SK-N-SH (cell line): ENCODE data around the gene FGD6. TPM values are rescaled to one million over a fixed set of nuclear protein-coding genes. Genes with fewer than 3 reads are reported as not detected.

Experiments used
- CTCF ChIA-PET: fragments of 300-600, 350-600 bp; formaldehyde crosslinking; extraction: SDS; loops from one replicate; lab custom pipeline; 2021; lab: Yijun Ruan, JAX
- POLR2A ChIA-PET: fragments of 350-600 bp; sonication (Branson Sonifier 250); formaldehyde crosslinking; extraction: SDS; loops from one replicate; lab custom pipeline; 2020; ENCODE audit warnings: antibody characterized with exemption, inconsistent platforms; lab: Yijun Ruan, JAX
- DNase-seq: peaks from one replicate; pipeline ENCODE4 v3.0.0; 2012
- H2AFZ ChIP-seq: fragments of 200-600 bp; sonication (generic); 2 replicates; pipeline ENCODE4 v1.8.1; 2016; ENCODE audit warnings: antibody characterized with exemption, mild to moderate bottlenecking, low read depth
- H3F3A ChIP-seq: fragments of 200-600 bp; sonication (generic); replicated peaks from 2 replicates; pipeline ENCODE3; 2016; ENCODE audit warnings: antibody characterized with exemption, mild to moderate bottlenecking; ENCODE audit not compliant: insufficient read depth
- H3K27ac ChIP-seq, 2 experiments: fragments of 200-500 bp in 1 of 2; fragments of 200-600 bp in 1 of 2; sonication (Bioruptor generic) in 1 of 2; sonication (generic), shearing (Covaris generic) in 1 of 2; 2 replicates each; pipeline versions ENCODE4 v1.5.1 to v1.6.1; 2014 to 2016; ENCODE audit warnings: low read depth in 2 of 2, inconsistent platforms in 1 of 2, low read length in 1 of 2, mild to moderate bottlenecking in 1 of 2, mixed read lengths in 1 of 2
- H3K27me3 ChIP-seq: fragments of 200-600 bp; sonication (generic), shearing (Covaris generic); 2 replicates; pipeline ENCODE4 v1.6.1; 2016; ENCODE audit warnings: mixed run types; ENCODE audit not compliant: insufficient read depth
- H3K36me3 ChIP-seq, 2 experiments: fragments of 200-500 bp in 1 of 2; fragments of 200-600 bp in 1 of 2; sonication (Bioruptor generic) in 1 of 2; sonication (generic) in 1 of 2; replicated peaks in 1 of 2; 2 replicates each; pipeline versions ENCODE3 to v1.5.1; 2014 to 2016; ENCODE audit warnings: low read length in 1 of 2, mild to moderate bottlenecking in 1 of 2; ENCODE audit not compliant: insufficient read depth in 2 of 2, control insufficient read depth in 1 of 2
- H3K4me1 ChIP-seq, 2 experiments: fragments of 200-500 bp in 1 of 2; fragments of 200-600 bp in 1 of 2; sonication (Bioruptor generic) in 1 of 2; sonication (generic), shearing (Covaris generic) in 1 of 2; 2 replicates each; pipeline versions ENCODE4 v1.5.1 to v1.6.1; 2014 to 2016; ENCODE audit warnings: low read depth in 1 of 2, low read length in 1 of 2, mixed run types in 1 of 2; ENCODE audit not compliant: insufficient read depth in 2 of 2, control insufficient read depth in 1 of 2
- H3K4me2 ChIP-seq: fragments of 200-600 bp; sonication (generic), shearing (Covaris generic); 2 replicates; pipeline ENCODE4 v1.6.1; 2017; ENCODE audit warnings: mixed run types
- H3K4me3 ChIP-seq, 2 experiments: fragments of 200-500 bp in 1 of 2; fragments of 200-600 bp in 1 of 2; sonication (Bioruptor generic) in 1 of 2; sonication (generic), shearing (Covaris generic) in 1 of 2; 2 replicates each; pipeline versions ENCODE4 v1.5.1 to v1.8.1; 2014 to 2016; ENCODE audit warnings: low read depth in 2 of 2, inconsistent platforms in 1 of 2, low read length in 1 of 2, mild to moderate bottlenecking in 1 of 2, mixed read lengths in 1 of 2, moderate library complexity in 1 of 2
- H3K79me2 ChIP-seq: fragments of 200-600 bp; sonication (generic); 2 replicates; pipeline ENCODE4 v1.8.1; 2017; ENCODE audit warnings: mild to moderate bottlenecking; ENCODE audit not compliant: insufficient read depth
- H3K9ac ChIP-seq: fragments of 200-600 bp; sonication (generic); 2 replicates; pipeline ENCODE4 v1.6.1; 2017; ENCODE audit warnings: mixed run types
- H3K9me2 ChIP-seq: fragments of 200-600 bp; sonication (generic); 2 replicates; pipeline ENCODE4 v1.6.1; 2017; ENCODE audit warnings: mixed run types
- H3K9me3 ChIP-seq: fragments of 200-600 bp; sonication (generic); 2 replicates; pipeline ENCODE4 v1.6.1; 2017; ENCODE audit warnings: mixed run types, mild to moderate bottlenecking, moderate library complexity
- H4K20me1 ChIP-seq: fragments of 200-600 bp; sonication (generic); 2 replicates; pipeline ENCODE4 v1.6.1; 2017; ENCODE audit warnings: mild to moderate bottlenecking, mixed run types; ENCODE audit not compliant: insufficient read depth
- CHD2 ChIP-seq: fragments of 150-350 bp; IDR thresholded peaks from 2 replicates; pipeline ENCODE4 v1.6.1; 2018; ENCODE audit warnings: low read length; ENCODE audit not compliant: partially characterized antibody
- FOXJ3 ChIP-seq: sonication (generic); formaldehyde crosslinking; IDR thresholded peaks from 2 replicates; pipeline ENCODE4 v1.5.1; 2020; ENCODE audit warnings: mild to moderate bottlenecking, missing genetic modification reagents
- GABPA ChIP-seq: IDR thresholded peaks from 2 replicates; pipeline ENCODE4 v1.4.0; 2012; ENCODE audit warnings: low read depth, mild to moderate bottlenecking
- JUND ChIP-seq: IDR thresholded peaks from 2 replicates; pipeline ENCODE4 v1.4.0; 2012
- MEF2A ChIP-seq: IDR thresholded peaks from 2 replicates; pipeline ENCODE4 v1.4.0; 2012; ENCODE audit warnings: low read depth, borderline replicate concordance
- NFIC ChIP-seq: IDR thresholded peaks from 2 replicates; pipeline ENCODE4 v1.4.0; 2012; ENCODE audit warnings: borderline replicate concordance
- POLR2AphosphoS5 ChIP-seq: IDR thresholded peaks from 2 replicates; pipeline ENCODE4 v1.6.1; 2012; ENCODE audit warnings: low read depth, low read length
- RAD21 ChIP-seq: IDR thresholded peaks from 2 replicates; pipeline ENCODE4 v1.6.1; 2012; ENCODE audit warnings: mild to moderate bottlenecking, low read length
- RCOR1 ChIP-seq: fragments of 150-350 bp; IDR thresholded peaks from 2 replicates; pipeline ENCODE4 v1.6.1; 2017; ENCODE audit warnings: antibody characterized with exemption, low read length
- SIN3A ChIP-seq: IDR thresholded peaks from 2 replicates; pipeline ENCODE4 v1.6.1; 2012; ENCODE audit warnings: low read depth, mild to moderate bottlenecking, low read length, moderate library complexity, borderline replicate concordance
- TCF12 ChIP-seq: IDR thresholded peaks from 2 replicates; pipeline ENCODE4 v1.4.0; 2012
- WGBS: methylation state at CpG from one replicate; pipeline ENCODE4 v1.1.6; 2017; ENCODE audit warnings: low lambda C conversion rate; 5-methylcytosine and 5-hydroxymethylcytosine counted together
- polyA plus RNA-seq, 3 experiments: library from polyadenylated mRNA; depleted of rRNA; stranded (reverse); fragments of >200 nt; gene quantifications; 2 replicates each; pipeline ENCODE4 v1.2.3, GENCODE V29; 2012
- TF ChIP-seq, protein P1 (sequence below): fragments of 200-600 bp; sonication (generic); IDR thresholded peaks from 2 replicates; pipeline ENCODE4 v1.6.1; 2017; ENCODE audit warnings: antibody characterized with exemption, mild to moderate bottlenecking, moderate library complexity
- TF ChIP-seq, protein P2 (sequence below): IDR thresholded peaks from 2 replicates; pipeline ENCODE4 v1.4.0; 2012; ENCODE audit warnings: low read depth, borderline replicate concordance
- TF ChIP-seq, protein P3 (sequence below): IDR thresholded peaks from 2 replicates; pipeline ENCODE4 v1.6.1; 2012; ENCODE audit warnings: mild to moderate bottlenecking, low read depth, low read length, moderate library complexity

FGD6 gene
- polyA plus RNA-seq, 1 of the 3 experiments (the other 2 are of a cell fraction) = 2.8 TPM

DNA sequence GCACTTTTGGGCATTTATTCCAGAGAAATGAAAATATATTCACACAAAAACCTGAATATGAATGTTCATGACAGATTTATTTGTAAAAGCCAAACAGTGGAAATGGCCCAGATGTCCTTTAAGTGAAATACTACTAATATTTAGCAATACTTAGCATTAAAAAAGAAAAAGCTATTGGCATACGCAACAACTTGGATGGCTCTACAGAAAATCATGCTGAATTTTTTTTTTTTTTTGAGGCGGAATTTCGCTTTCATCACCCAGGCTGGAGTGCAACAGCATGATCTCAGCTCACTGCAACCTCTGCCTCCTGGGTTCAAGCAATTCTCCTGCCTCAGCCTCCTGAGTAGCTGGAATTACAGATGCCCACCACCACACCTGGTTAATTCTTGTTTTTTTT, 24.1 kb downstream of the FGD6 start:
- Histone ChIP-seq H3K4me1 (peaks cover 0 to 5% of the 10 kb centered on the region in 2 experiments; a peak in 1 of 4 replicates), H3K9ac (no peak overlapping the region), H3K27ac (no peak overlapping the region), H2AFZ (no peak overlapping the region), H3K4me2 (no peak overlapping the region), H3K79me2 (peaks cover 29% of the 10 kb centered on the region), H3K9me3 (no peaks in the 10 kb centered on the region), H3K9me2 (no peaks in the 10 kb centered on the region), H3K36me3 (no peaks in the 10 kb centered on the region), H4K20me1 (no peaks in the 10 kb centered on the region), H3K27me3 (no peaks in the 10 kb centered on the region), H3K4me3 (no peak overlapping the region), H3F3A (no peaks in the 10 kb centered on the region)
- DNase-seq = no peak
- POLR2A ChIA-PET = no interaction called here
- 93% methylated on average over 3 of the region's 3 CpGs for WGBS
- TF ChIP-seq CHD2 = no peak
- TF ChIP-seq, protein P1, sequence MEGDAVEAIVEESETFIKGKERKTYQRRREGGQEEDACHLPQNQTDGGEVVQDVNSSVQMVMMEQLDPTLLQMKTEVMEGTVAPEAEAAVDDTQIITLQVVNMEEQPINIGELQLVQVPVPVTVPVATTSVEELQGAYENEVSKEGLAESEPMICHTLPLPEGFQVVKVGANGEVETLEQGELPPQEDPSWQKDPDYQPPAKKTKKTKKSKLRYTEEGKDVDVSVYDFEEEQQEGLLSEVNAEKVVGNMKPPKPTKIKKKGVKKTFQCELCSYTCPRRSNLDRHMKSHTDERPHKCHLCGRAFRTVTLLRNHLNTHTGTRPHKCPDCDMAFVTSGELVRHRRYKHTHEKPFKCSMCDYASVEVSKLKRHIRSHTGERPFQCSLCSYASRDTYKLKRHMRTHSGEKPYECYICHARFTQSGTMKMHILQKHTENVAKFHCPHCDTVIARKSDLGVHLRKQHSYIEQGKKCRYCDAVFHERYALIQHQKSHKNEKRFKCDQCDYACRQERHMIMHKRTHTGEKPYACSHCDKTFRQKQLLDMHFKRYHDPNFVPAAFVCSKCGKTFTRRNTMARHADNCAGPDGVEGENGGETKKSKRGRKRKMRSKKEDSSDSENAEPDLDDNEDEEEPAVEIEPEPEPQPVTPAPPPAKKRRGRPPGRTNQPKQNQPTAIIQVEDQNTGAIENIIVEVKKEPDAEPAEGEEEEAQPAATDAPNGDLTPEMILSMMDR = no peak
- TF ChIP-seq GABPA = no peak
- no peak for TF ChIP-seq FOXJ3 (CRISPR knock-in tag)
- TF ChIP-seq RCOR1 = no peak
- no peak for TF ChIP-seq JUND
- TF ChIP-seq TCF12 = no peak
- no peak for TF ChIP-seq NFIC
- TF ChIP-seq SIN3A = no peak
- no peak for TF ChIP-seq POLR2AphosphoS5
- TF ChIP-seq RAD21 = no peak
- no peak for TF ChIP-seq MEF2A
- TF ChIP-seq, protein P2, sequence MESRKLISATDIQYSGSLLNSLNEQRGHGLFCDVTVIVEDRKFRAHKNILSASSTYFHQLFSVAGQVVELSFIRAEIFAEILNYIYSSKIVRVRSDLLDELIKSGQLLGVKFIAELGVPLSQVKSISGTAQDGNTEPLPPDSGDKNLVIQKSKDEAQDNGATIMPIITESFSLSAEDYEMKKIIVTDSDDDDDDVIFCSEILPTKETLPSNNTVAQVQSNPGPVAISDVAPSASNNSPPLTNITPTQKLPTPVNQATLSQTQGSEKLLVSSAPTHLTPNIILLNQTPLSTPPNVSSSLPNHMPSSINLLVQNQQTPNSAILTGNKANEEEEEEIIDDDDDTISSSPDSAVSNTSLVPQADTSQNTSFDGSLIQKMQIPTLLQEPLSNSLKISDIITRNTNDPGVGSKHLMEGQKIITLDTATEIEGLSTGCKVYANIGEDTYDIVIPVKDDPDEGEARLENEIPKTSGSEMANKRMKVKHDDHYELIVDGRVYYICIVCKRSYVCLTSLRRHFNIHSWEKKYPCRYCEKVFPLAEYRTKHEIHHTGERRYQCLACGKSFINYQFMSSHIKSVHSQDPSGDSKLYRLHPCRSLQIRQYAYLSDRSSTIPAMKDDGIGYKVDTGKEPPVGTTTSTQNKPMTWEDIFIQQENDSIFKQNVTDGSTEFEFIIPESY = no peak
- TF ChIP-seq, protein P3, sequence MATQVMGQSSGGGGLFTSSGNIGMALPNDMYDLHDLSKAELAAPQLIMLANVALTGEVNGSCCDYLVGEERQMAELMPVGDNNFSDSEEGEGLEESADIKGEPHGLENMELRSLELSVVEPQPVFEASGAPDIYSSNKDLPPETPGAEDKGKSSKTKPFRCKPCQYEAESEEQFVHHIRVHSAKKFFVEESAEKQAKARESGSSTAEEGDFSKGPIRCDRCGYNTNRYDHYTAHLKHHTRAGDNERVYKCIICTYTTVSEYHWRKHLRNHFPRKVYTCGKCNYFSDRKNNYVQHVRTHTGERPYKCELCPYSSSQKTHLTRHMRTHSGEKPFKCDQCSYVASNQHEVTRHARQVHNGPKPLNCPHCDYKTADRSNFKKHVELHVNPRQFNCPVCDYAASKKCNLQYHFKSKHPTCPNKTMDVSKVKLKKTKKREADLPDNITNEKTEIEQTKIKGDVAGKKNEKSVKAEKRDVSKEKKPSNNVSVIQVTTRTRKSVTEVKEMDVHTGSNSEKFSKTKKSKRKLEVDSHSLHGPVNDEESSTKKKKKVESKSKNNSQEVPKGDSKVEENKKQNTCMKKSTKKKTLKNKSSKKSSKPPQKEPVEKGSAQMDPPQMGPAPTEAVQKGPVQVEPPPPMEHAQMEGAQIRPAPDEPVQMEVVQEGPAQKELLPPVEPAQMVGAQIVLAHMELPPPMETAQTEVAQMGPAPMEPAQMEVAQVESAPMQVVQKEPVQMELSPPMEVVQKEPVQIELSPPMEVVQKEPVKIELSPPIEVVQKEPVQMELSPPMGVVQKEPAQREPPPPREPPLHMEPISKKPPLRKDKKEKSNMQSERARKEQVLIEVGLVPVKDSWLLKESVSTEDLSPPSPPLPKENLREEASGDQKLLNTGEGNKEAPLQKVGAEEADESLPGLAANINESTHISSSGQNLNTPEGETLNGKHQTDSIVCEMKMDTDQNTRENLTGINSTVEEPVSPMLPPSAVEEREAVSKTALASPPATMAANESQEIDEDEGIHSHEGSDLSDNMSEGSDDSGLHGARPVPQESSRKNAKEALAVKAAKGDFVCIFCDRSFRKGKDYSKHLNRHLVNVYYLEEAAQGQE = no peak
- CTCF ChIA-PET = no interaction called here
